H1 (cell line): ENCODE measurements around the gene FAM120A. TPM values are rescaled to one million over a fixed set of nuclear protein-coding genes. Genes with fewer than 3 reads are reported as not detected.

Source experiments
- CHD2 ChIP-seq: IDR thresholded peaks from 2 replicates; pipeline ENCODE4 v1.6.1; 2012; ENCODE audit warnings: low read length, improper control_type of control experiment
- SRF ChIP-seq: IDR thresholded peaks from 2 replicates; pipeline ENCODE4 v1.6.1; 2011; ENCODE audit warnings: mild to moderate bottlenecking, low read depth, low read length, moderate library complexity
- polyA plus RNA-seq, 7 experiments: library from polyadenylated mRNA; depleted of rRNA in 3 of 7; stranded (reverse) in 5 of 7; unstranded in 2 of 7; fragments of >200 nt in 5 of 7; fragments of 200-250 nt in 2 of 7; gene quantifications; 1 replicate in 5 of 7; 2 replicates in 1 of 7; 4 replicates in 1 of 7; pipeline versions ENCODE4 v1.2.1 to v1.2.3, GENCODE V29; 2011 to 2013; ENCODE audit warnings: missing spikeins in 2 of 7, mixed read lengths in 2 of 7
- total RNA-seq: library from RNA; stranded (reverse); fragmentation: NEBNext Ultra II Directional; extraction: Animal tissue kit (Norgen Biotek cat#: 25700); gene quantifications from 2 replicates; pipeline ENCODE4 v1.2.1, GENCODE V29; 2021

The FAM120A gene
- total and polyA plus RNA-seq, 2 of the 8 experiments (the other 6 are each of a cell fraction or from before 2014, with no cell fraction given) = 24.9 to 54.7 TPM

DNA sequence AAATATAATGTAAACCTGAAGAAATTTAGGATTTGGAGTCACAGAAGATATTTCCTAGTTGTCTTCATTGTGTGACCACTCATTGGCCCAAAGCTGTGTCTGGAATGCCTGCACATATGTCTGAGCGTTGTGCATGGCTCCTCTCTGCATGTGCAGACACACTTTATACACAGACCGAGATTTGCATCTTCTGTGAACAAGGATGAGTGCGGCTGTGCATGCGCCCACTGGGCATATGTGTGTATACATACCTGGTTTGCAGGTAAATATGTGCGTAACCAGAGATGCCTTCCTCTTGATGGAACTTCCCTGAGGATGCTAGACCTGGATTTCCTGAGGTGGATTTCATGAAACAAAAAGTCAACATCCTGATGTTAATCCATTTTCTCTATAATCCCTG is 144.0 kb downstream of the FAM120A start (continued):
- TF ChIP-seq CHD2 (no peak), SRF (no peak)
- TF ChIP-seq, all 59 proteins: peak for 0
